Cardiac muscle cell (in vitro differentiated cells and primary cell): Measurements from ENCODE around the gene TASL. TPM values are rescaled to one million over a fixed set of nuclear protein-coding genes. Genes with fewer than 3 reads are reported as not detected.
A peak's percentile ranks its signal among the peaks of the same experiment; 100 is the strongest.

Source experiments
- DNase-seq, 2 donors: peaks; one replicate each; pipeline versions ENCODE4 v3.0.0 to v3.0.0-alpha.2; 2010 to 2017; ENCODE audit warnings: low read depth in 1 of 2, low spot score in 1 of 2
- H3K27ac ChIP-seq: fragments of 200-600 bp; sonication (generic); 2 replicates; pipeline ENCODE4 v1.5.1; 2016
- H3K27me3 ChIP-seq: fragments of 200-600 bp; sonication (generic); 2 replicates; pipeline ENCODE4 v1.6.0; 2016; ENCODE audit warnings: control low read depth
- H3K36me3 ChIP-seq: fragments of 200-600 bp; sonication (generic); 2 replicates; pipeline ENCODE4 v1.5.1; 2016; ENCODE audit warnings: control low read depth
- H3K4me1 ChIP-seq: fragments of 200-600 bp; sonication (generic); 2 replicates; pipeline ENCODE4 v1.8.1; 2017; ENCODE audit warnings: low read depth, mild to moderate bottlenecking, mixed run types
- H3K4me3 ChIP-seq: fragments of 200-600 bp; sonication (generic); 2 replicates; pipeline ENCODE4 v1.5.1; 2016; ENCODE audit warnings: mild to moderate bottlenecking
- H3K9me3 ChIP-seq: fragments of 200-600 bp; sonication (generic); 2 replicates; pipeline ENCODE4 v1.5.1; 2017; ENCODE audit warnings: low read depth, mild to moderate bottlenecking, control low read depth
- polyA plus RNA-seq: library from polyadenylated mRNA; unstranded; fragments of >200 nt; fragmentation: Nextera tagmentation; extraction: Ambion mirVana; gene quantifications from 2 replicates; pipeline ENCODE4 v1.2.1, GENCODE V29; 2016
- total RNA-seq: library from RNA; depleted of rRNA; stranded (reverse); fragments of >200 nt; gene quantifications from 2 replicates; pipeline ENCODE4 v1.2.3, GENCODE V29; 2016
- TF ChIP-seq, protein P1 (sequence below): IDR thresholded peaks from 2 replicates; pipeline ENCODE4 v1.5.1; 2012; ENCODE audit warnings: low read depth, mild to moderate bottlenecking, low read length

Gene TASL
- total and polyA plus RNA-seq, 2 experiments from 2014 or later = not detected

DNA sequence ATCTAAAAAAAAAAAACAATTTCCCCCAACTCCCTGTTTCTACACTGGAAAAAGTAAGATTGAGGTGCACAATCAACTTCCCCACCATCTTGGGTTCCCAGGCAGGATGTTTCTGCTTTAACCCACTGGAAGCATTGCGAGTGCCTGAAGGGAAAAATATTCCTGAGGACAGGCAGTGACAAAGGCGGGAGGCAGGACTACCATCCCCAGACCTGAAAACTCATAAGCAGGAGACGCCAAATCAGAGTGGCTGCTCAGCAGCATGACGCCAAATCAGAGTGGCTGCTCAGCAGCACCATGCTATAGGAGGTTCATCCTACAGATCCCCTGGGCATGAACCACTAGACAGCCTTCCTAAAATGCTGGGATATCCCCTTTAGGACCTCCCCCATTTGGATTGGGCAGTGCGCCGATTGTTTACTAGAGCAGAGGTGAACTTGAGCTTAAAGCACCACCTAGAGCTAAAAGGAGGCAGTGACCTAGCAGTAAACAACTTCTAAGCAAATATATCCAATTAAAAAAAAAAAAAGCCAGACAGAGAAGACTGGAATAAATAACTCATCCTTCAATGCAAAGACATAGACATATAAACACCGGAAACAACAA, 40.7 kb upstream of the TASL start:
- no peak overlapping the region for H3K27ac ChIP-seq
- TF ChIP-seq, protein P1, sequence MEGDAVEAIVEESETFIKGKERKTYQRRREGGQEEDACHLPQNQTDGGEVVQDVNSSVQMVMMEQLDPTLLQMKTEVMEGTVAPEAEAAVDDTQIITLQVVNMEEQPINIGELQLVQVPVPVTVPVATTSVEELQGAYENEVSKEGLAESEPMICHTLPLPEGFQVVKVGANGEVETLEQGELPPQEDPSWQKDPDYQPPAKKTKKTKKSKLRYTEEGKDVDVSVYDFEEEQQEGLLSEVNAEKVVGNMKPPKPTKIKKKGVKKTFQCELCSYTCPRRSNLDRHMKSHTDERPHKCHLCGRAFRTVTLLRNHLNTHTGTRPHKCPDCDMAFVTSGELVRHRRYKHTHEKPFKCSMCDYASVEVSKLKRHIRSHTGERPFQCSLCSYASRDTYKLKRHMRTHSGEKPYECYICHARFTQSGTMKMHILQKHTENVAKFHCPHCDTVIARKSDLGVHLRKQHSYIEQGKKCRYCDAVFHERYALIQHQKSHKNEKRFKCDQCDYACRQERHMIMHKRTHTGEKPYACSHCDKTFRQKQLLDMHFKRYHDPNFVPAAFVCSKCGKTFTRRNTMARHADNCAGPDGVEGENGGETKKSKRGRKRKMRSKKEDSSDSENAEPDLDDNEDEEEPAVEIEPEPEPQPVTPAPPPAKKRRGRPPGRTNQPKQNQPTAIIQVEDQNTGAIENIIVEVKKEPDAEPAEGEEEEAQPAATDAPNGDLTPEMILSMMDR = no peak
- no peaks in the 10 kb centered on the region for H3K4me1 ChIP-seq
- no peaks in the 10 kb centered on the region for H3K9me3 ChIP-seq
- H3K4me3 ChIP-seq = no peak overlapping the region
- no peaks in the 10 kb centered on the region for H3K36me3 ChIP-seq
- DNase-seq = peak in 1 of 2 donors; percentile 5
- H3K27me3 ChIP-seq = no peaks in the 10 kb centered on the region

DNA sequence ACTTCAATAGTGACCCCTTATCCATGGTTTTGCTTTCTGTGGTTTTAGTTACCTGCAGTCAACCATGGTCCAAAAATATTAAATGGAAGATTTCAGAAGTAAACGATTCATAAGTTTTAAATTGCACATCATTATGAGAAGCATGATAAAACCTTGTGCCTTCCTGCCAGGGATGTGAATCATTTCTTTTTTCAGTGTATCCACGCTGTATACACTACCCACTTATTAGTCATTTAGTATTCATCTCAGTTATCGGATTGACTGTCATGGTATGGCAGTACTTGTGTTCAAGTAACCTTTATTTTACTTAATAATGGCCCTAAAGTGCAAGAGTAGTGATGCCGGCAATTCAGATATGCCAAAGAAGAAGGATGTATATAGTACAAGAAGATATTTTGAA, 37.7 kb upstream of the TASL start:
- Histone ChIP-seq H3K27me3 (no peaks in the 10 kb centered on the region), H3K36me3 (no peaks in the 10 kb centered on the region), H3K27ac (no peak overlapping the region), H3K4me1 (no peaks in the 10 kb centered on the region), H3K4me3 (no peak overlapping the region), H3K9me3 (no peaks in the 10 kb centered on the region)
- TF ChIP-seq, protein P1 = no peak
- peak in 1 of 2 donors; percentile 36 for DNase-seq

DNA sequence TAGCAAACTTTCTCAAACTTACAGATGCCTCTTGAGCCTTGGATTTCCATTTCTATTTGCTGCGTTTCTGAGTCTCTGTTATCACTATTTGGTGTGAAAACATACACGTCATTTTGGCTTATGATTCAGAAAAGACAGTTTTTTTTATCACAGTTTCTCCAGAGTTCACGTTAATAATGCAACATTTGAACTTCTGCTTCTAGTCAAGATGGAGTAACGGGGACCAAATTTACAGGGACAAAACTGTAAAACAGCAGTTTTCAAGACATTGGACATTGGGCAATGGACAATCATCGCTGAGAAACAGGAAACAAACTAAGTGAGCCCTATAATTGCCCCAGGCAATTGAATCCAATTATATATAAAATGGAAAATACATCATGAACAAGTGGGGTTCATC, 36.2 kb upstream of the TASL start:
- Histone ChIP-seq H3K27ac (no peak overlapping the region), H3K9me3 (no peaks in the 10 kb centered on the region), H3K36me3 (no peaks in the 10 kb centered on the region), H3K4me1 (no peaks in the 10 kb centered on the region), H3K4me3 (no peak overlapping the region), H3K27me3 (no peaks in the 10 kb centered on the region)
- TF ChIP-seq, protein P1 = no peak
- DNase-seq = peak in 1 of 2 donors; percentile 29

DNA sequence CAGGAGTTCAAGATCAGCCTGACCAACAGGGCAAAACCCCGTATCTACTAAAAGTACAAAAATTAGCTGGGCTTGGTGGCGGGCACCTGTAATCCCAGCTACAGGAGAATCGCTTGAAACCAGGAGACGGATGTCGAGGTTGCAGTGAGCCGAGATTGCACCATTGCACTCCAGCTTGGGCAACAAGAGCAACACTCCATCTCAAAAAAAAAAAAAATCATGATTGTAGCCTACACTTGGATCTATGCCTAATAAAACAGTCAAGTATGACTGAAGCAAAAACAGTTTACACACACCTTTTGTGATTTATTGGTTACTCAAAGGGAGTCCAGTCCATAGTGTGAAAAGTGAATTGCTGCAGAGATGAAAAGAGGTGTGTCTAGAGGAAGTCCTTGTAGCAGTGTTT, 34.7 kb upstream of the TASL start:
- H3K27ac ChIP-seq = no peak overlapping the region
- H3K27me3 ChIP-seq = no peaks in the 10 kb centered on the region
- H3K4me3 ChIP-seq = no peak overlapping the region
- no peaks in the 10 kb centered on the region for H3K36me3 ChIP-seq
- no peak for DNase-seq
- no peaks in the 10 kb centered on the region for H3K4me1 ChIP-seq
- no peaks in the 10 kb centered on the region for H3K9me3 ChIP-seq
- TF ChIP-seq, protein P1 = no peak

DNA sequence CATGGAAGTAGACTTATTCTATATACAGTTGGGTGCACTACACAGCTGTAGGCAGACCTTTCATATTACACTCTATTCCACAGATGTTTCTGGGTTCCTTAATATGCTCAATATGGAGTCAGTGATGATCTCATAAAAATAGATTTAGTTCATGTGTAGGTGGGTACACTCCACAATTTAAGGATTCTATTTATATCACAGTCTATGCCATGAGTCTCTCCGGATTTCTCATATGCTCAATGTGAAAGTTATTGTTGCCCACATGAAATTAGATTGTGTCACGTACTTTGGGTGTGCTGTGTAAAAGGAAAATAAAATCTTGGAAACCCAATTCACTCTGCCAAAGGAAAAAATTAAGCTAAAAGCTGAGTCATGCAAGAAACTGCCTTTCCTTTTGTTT, 32.5 kb upstream of the TASL start:
- Histone ChIP-seq H3K9me3 (no peaks in the 10 kb centered on the region), H3K4me1 (no peaks in the 10 kb centered on the region)
- TF ChIP-seq, protein P1 = no peak

More for the DNA sequence above, 32.5 kb upstream of the TASL start:
- Histone ChIP-seq H3K27ac (no peak overlapping the region), H3K36me3 (no peaks in the 10 kb centered on the region), H3K27me3 (no peaks in the 10 kb centered on the region), H3K4me3 (no peak overlapping the region)
- DNase-seq = no peak
